ENCODE measurements around the gene LYSMD1.
"Not testable (repeated sequence)": the region's sequence is repeated elsewhere in the genome, so short reads cannot be mapped to it uniquely, and the experiment has no call there.

Gene LYSMD1

GRCh38 chr1:151165738-151166504 is at the start of gene LYSMD1, which contains the start of gene SCNM1:
TSS of gene LYSMD1 (minus strand) at chr1:151165902. CDS start at chr1:151165258, 644 bp downstream.
TSS of gene SCNM1 (plus strand) at chr1:151166144. CDS start at chr1:151166153, 9 bp downstream.
- peak within 1 kb of the TSS; percentile 87 for H3K9ac ChIP-seq (ENCODE audit: low read length)
- peaks cover 15% of the 10 kb centered on the region for H3K36me3 ChIP-seq (ENCODE audit: control insufficient read depth, low read depth, low read length)
- no peaks in the 10 kb centered on the region for H3K27me3 ChIP-seq (ENCODE audit: control insufficient read depth, insufficient read depth, low read length)
- H3K4me1 ChIP-seq (ENCODE audit: control insufficient read depth, low read depth, low read length): peaks cover 10% of the 10 kb centered on the region
- peak within 1 kb of the TSS; percentile 91 for H3K4me3 ChIP-seq (ENCODE audit: low read length)
- H3K9me3 ChIP-seq (ENCODE audit: control insufficient read depth, low read depth, low read length): no peaks in the 10 kb centered on the region
- H3K27ac ChIP-seq (ENCODE audit: low read length): peak within 1 kb of the TSS; percentile 38

- Histone ChIP-seq H3K27ac (ENCODE audit: low read length) (no peak overlapping the region), H3K36me3 (ENCODE audit: control insufficient read depth, low read depth, low read length) (peaks cover 22% of the 10 kb centered on the region), H3K4me1 (ENCODE audit: control insufficient read depth, low read depth, low read length) (no peaks in the 10 kb centered on the region), H3K27me3 (ENCODE audit: control insufficient read depth, insufficient read depth, low read length) (no peaks in the 10 kb centered on the region), H3K9ac (ENCODE audit: low read length) (no peak overlapping the region), H3K4me3 (ENCODE audit: low read length) (no peak overlapping the region), H3K9me3 (ENCODE audit: control insufficient read depth, low read depth, low read length) (no peaks in the 10 kb centered on the region)
These were observed 47.9 kb upstream of the LYSMD1 start for GRCh38 chr1:151213560-151213959.

GRCh38 chr1:151211972-151212705 is 46.4 kb upstream of the LYSMD1 start:
- Histone ChIP-seq H3K9me3 (ENCODE audit: control insufficient read depth, low read depth, low read length) (no peaks in the 10 kb centered on the region), H3K4me3 (ENCODE audit: low read length) (no peak overlapping the region), H3K9ac (ENCODE audit: low read length) (no peak overlapping the region), H3K4me1 (ENCODE audit: control insufficient read depth, low read depth, low read length) (no peaks in the 10 kb centered on the region), H3K27ac (ENCODE audit: low read length) (no peak overlapping the region), H3K27me3 (ENCODE audit: control insufficient read depth, insufficient read depth, low read length) (no peaks in the 10 kb centered on the region), H3K36me3 (ENCODE audit: control insufficient read depth, low read depth, low read length) (peaks cover 26% of the 10 kb centered on the region)

GRCh38 chr1:151210830-151211229 is 45.1 kb upstream of the LYSMD1 start:
- Histone ChIP-seq H3K27ac (ENCODE audit: low read length) (no peak overlapping the region), H3K9ac (ENCODE audit: low read length) (no peak overlapping the region), H3K27me3 (ENCODE audit: control insufficient read depth, insufficient read depth, low read length) (no peaks in the 10 kb centered on the region), H3K36me3 (ENCODE audit: control insufficient read depth, low read depth, low read length) (peaks cover 34% of the 10 kb centered on the region), H3K9me3 (ENCODE audit: control insufficient read depth, low read depth, low read length) (no peaks in the 10 kb centered on the region), H3K4me1 (ENCODE audit: control insufficient read depth, low read depth, low read length) (no peaks in the 10 kb centered on the region), H3K4me3 (ENCODE audit: low read length) (no peak overlapping the region)

- not testable (repeated sequence) for H3K27ac ChIP-seq (ENCODE audit: low read length); H3K27me3 ChIP-seq (ENCODE audit: control insufficient read depth, insufficient read depth, low read length); H3K9me3 ChIP-seq (ENCODE audit: control insufficient read depth, low read depth, low read length); H3K4me1 ChIP-seq (ENCODE audit: control insufficient read depth, low read depth, low read length); H3K4me3 ChIP-seq (ENCODE audit: low read length); H3K9ac ChIP-seq (ENCODE audit: low read length)
- peaks cover 43% of the 10 kb centered on the region for H3K36me3 ChIP-seq (ENCODE audit: control insufficient read depth, low read depth, low read length)
These were observed 39.8 kb upstream of the LYSMD1 start for GRCh38 chr1:151205381-151205965.

- peaks cover 21% of the 10 kb centered on the region for H3K36me3 ChIP-seq (ENCODE audit: control insufficient read depth, low read depth, low read length)
- peaks cover 10% of the 10 kb centered on the region for H3K4me1 ChIP-seq (ENCODE audit: control insufficient read depth, low read depth, low read length)
- H3K9ac ChIP-seq (ENCODE audit: low read length): peak overlapping the region; percentile 99
- peak overlapping the region; percentile 100 for H3K4me3 ChIP-seq (ENCODE audit: low read length)
- H3K27me3 ChIP-seq (ENCODE audit: control insufficient read depth, insufficient read depth, low read length): no peaks in the 10 kb centered on the region
- no peak overlapping the region for H3K27ac ChIP-seq (ENCODE audit: low read length)
- no peaks in the 10 kb centered on the region for H3K9me3 ChIP-seq (ENCODE audit: control insufficient read depth, low read depth, low read length)
These were observed 34.3 kb upstream of the LYSMD1 start for GRCh38 chr1:151199873-151200581.

GRCh38 chr1:151198254-151199127 is 32.8 kb upstream of the LYSMD1 start, which contains the start of gene PIP5K1A:
TSS of gene PIP5K1A (plus strand) at chr1:151198552. CDS start at chr1:151198997, 445 bp downstream.
- peak within 1 kb of the TSS; percentile 99 for H3K9ac ChIP-seq (ENCODE audit: low read length)
- peak within 1 kb of the TSS; percentile 100 for H3K4me3 ChIP-seq (ENCODE audit: low read length)
- peaks cover 10% of the 10 kb centered on the region for H3K4me1 ChIP-seq (ENCODE audit: control insufficient read depth, low read depth, low read length)
- no peaks in the 10 kb centered on the region for H3K27me3 ChIP-seq (ENCODE audit: control insufficient read depth, insufficient read depth, low read length)
- H3K36me3 ChIP-seq (ENCODE audit: control insufficient read depth, low read depth, low read length): peaks cover 16% of the 10 kb centered on the region
- H3K27ac ChIP-seq (ENCODE audit: low read length): peak within 1 kb of the TSS; percentile 94
- H3K9me3 ChIP-seq (ENCODE audit: control insufficient read depth, low read depth, low read length): no peaks in the 10 kb centered on the region

GRCh38 chr1:151197863-151198253 is 32.2 kb upstream of the LYSMD1 start:
- no peaks in the 10 kb centered on the region for H3K27me3 ChIP-seq (ENCODE audit: control insufficient read depth, insufficient read depth, low read length)
- H3K9ac ChIP-seq (ENCODE audit: low read length): peak overlapping the region; percentile 99
- H3K4me1 ChIP-seq (ENCODE audit: control insufficient read depth, low read depth, low read length): peaks cover 10% of the 10 kb centered on the region
- H3K9me3 ChIP-seq (ENCODE audit: control insufficient read depth, low read depth, low read length): no peaks in the 10 kb centered on the region
- peak overlapping the region; percentile 100 for H3K4me3 ChIP-seq (ENCODE audit: low read length)
- H3K27ac ChIP-seq (ENCODE audit: low read length): no peak overlapping the region
- H3K36me3 ChIP-seq (ENCODE audit: control insufficient read depth, low read depth, low read length): peaks cover 11% of the 10 kb centered on the region

GRCh38 chr1:151196292-151196800 is 30.6 kb upstream of the LYSMD1 start:
- Histone ChIP-seq H3K36me3 (ENCODE audit: control insufficient read depth, low read depth, low read length) (no peaks in the 10 kb centered on the region), H3K9ac (ENCODE audit: low read length) (no peak overlapping the region), H3K4me3 (ENCODE audit: low read length) (no peak overlapping the region), H3K4me1 (ENCODE audit: control insufficient read depth, low read depth, low read length) (peaks cover 10% of the 10 kb centered on the region), H3K9me3 (ENCODE audit: control insufficient read depth, low read depth, low read length) (no peaks in the 10 kb centered on the region), H3K27me3 (ENCODE audit: control insufficient read depth, insufficient read depth, low read length) (no peaks in the 10 kb centered on the region), H3K27ac (ENCODE audit: low read length) (no peak overlapping the region)

- H3K27ac ChIP-seq (ENCODE audit: low read length); H3K27me3 ChIP-seq (ENCODE audit: control insufficient read depth, insufficient read depth, low read length); H3K36me3 ChIP-seq (ENCODE audit: control insufficient read depth, low read depth, low read length); H3K9me3 ChIP-seq (ENCODE audit: control insufficient read depth, low read depth, low read length); H3K9ac ChIP-seq (ENCODE audit: low read length); H3K4me1 ChIP-seq (ENCODE audit: control insufficient read depth, low read depth, low read length); H3K4me3 ChIP-seq (ENCODE audit: low read length): not testable (repeated sequence)
These were observed 29.3 kb upstream of the LYSMD1 start for GRCh38 chr1:151194894-151195594.

Measured in iPS-18a (cell line).